Measurements from ENCODE around the gene VAC14.

The VAC14 gene

DNA sequence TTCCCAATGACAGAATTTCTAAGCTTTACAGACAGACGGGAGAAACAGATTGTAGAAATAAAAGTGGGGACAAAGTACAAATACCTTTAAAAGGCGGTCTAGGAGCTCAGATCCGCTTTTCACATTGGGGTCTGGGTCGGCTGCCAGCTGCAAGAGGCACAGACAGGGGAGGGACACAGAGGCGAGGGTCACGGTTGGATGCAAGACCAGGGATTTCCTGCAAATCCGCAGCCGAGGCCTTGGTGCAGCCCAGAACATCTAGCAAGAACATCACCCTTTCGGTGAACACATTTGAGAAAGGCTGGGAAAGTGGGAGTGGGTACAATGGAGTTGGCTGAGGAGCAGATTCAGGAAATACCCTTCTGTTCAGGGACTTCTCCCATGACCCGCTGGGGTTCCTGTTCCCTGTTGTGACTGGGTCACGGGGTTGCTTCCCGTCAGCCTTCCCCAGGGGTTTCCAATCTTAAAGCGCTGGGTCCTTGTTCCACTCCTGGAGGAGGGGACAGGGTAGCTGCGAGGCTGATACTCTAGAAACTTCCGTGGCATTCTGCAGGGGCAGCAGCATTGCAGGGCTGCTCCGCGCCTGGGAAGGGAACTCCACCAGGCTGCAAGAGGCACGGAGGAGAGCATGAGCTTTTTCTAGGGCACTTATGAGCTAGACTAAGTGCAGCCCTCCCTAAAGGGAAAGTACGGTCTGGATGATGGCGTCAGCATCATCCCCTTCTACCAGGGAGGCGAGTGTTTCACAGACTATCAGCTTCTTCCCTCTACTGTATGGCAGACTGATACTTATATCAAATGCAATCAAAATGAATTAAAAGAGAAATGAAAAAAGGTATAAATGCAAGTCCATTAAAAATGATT lies 16.0 kb downstream of the VAC14 start:
- no peak for DNase-seq

DNA sequence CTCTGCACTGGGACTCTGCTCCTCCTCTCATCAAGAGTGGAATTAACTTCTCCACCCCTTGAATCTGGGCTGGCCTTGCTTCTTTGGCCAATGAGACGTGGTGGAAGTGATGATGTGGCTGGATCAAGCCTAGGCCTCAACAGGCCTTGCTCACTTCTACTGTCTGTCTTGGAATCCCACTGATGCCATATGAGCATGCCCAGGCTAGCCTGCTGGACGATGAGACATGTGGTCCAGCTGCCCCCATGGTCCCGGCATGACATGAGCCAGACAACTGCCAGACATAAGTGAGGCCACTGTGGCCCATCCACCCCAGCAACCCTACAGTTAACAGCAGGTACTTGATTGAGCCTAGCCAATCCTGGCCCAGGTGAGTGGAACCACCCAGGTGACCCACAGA lies 18.7 kb downstream of the VAC14 start:
- no peak for DNase-seq

DNA sequence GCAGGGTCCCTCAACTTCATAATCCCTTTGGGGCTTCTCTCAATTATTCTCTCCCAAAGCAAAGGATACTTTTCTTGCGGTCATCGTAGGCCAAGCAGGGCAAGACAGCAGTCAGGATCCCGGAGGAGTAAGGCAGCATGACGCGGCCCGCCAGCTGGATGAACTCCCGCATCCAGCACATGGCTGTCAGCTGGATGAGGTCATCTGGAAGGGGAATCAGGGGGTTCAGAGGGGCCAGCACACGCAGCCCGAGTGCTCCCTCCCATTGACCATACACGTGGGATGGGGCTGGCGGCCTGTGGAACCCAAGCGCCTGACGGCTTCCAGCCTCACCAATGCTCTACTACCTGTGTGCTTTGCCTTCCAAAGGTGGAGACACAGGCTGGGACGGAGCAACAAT lies 19.2 kb downstream of the VAC14 start:
- DNase-seq = no peak

DNA sequence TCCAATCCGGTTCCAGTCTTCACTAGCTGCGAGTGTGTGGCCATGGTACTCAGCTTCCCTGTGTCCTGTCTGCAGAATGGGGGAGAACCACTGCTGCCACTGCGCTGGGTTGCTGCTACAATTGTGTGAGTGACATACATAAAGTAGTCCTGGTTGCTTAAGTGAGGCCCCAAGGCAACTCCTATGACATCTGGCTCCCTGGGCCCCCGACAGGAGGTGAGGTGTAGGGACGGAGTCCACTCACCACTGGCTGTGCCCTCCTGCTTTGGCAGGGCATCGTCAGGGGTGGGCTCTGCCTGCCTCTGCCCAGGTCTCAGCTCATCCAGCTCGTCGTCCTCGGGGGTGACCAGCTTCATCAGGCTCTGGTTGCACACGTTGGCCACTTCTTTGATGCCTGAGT lies 20.4 kb downstream of the VAC14 start:
- DNase-seq = no peak

GRCh38 chr16:70779361-70779760 lies 21.6 kb downstream of the VAC14 start:
- no peak for DNase-seq

DNA sequence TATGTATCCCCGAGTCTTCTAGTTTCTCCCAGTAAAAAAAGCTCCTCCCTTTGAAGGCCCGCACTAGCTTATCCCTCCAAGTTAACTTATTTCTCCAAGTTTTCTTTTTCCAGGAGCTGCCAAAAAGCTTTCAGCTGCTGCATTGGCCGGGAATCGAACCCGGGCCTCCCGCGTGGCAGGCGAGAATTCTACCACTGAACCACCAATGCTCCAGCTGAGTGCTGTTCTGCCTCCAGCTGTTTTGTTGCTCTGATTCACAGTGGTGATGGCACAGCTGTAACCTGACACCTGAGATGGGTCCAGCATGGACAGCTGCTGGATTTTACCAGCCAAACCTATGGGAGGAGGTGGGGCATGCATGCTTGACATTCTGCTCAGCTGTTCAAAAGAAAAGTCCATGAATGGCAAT lies 22.1 kb downstream of the VAC14 start:
- peak; percentile 32 to 71 for DNase-seq

DNA sequence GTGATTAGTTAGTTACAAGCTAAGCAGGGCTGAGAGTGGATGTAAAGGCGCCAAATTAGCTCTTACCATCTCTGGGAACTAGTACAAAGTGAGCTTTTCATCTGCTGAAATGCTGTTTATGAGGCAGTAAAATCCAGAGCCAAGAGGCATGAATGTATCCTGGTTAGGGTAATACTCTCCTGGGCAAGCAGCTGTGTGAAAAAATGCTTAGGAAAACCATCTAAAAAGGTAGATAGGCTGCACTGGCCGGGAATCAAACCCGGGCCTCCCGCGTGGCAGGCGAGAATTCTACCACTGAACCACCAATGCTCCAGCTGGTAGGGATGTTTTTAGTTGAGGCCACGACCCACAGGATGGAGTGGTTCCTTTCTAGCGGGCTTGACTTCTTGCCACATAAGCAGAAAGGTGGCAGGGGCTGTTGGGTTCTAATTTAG lies 23.0 kb downstream of the VAC14 start:
- DNase-seq = no peak

- no peak for DNase-seq
Observed at GRCh38 chr16:70777496-70777895, 23.5 kb downstream of the VAC14 start.

DNA sequence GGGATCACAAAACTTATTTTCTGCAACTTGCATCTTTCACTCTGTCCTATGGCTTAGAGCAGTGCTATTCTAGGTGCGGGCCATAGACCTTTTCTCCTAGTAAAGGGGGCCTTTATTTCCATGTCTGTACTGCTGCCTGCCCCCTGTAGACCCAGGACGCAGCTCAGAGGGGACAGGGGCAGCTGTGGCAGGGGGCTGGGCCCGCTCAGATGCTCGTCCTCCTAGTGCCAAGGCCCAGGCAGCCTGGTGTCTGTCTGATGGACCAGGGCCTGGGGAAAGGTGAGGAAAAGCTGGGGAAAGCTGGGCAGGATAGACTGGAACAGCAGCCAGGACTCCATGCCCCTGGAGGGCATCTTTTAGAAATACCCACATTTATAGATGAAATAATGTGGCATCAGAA lies 25.6 kb downstream of the VAC14 start:
- DNase-seq = no peak

DNA sequence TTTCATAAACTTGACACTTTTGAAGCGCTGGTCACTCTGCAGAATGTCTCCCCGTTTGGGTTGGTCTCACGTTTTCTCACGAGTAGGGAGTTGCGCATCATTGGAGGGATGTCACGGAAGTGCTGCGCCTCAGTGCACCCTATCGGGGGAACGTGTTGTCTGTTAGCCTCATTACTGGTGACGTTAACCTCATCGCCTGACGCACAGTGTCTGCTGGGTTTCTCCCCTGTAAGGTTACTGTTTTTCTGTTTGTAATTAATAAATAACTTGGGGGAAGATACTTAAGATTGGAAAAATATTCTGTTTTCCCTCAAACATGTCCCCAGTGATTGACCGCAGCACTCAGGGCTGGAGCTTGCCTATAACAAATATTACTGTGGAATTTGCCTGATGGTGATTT lies 26.7 kb downstream of the VAC14 start:
- no peak for DNase-seq

DNA sequence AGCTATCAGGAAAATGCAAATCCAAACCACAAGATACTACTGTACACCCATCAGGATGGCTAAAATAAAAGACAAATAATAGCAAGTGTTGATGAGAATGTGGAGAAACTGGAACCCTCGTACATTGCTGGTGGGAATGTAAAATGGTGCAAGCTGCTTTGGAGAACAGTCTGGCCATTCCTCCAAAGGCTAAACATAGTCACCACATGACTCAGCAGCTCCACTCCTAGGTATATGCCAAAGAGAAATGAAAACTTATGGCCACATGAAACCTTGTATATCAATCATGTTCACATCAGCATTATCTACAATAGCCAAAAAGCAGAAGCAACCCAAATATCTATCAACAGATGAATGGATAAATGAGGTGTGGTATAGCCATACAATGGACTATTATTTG lies 28.5 kb downstream of the VAC14 start:
- no peak for DNase-seq

- DNase-seq = peak; percentile 26 to 61
Observed at GRCh38 chr16:70770626-70771552, 30.1 kb downstream of the VAC14 start.

DNA sequence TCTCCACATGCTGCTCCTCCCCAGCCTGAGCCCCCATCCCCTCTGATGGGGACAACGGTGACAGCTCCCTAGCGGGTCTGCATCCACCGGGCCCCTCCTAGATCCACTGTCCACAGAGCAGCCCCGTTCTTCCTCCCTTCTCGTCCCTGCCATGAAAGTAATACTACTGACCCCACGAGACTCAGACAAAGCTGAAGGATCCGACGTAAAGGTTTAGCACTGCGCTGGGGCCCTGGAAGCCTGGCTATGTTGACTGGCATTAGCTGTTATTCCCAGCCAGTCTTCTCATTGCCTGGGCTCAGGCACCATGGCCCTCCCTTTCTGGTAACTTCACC lies 30.7 kb downstream of the VAC14 start:
- no peak for DNase-seq

DNA sequence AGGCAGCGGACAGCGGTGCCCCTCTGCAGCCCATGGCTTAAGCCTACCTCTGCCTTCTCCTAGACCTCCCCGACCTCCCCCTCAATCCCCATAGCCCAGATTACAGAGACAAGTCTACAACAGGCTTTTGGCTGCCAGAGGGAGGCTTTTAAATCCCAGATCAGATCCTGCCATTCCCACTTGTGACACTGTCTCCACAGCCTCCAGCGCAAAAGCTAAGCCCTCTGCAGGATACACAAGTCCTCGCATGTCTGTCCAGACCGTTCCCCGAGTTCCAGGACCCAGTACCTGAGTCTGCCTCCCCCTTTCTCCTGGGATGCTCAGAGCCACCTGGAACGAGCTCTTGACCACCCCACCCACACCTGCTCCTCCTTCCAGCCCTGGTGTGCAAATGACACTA lies 31.2 kb downstream of the VAC14 start:
- DNase-seq = no peak

- no peak for DNase-seq
Observed at GRCh38 chr16:70769131-70769530, 31.8 kb downstream of the VAC14 start.

- no peak for DNase-seq
Observed at GRCh38 chr16:70768203-70768580, 32.8 kb downstream of the VAC14 start.

DNA sequence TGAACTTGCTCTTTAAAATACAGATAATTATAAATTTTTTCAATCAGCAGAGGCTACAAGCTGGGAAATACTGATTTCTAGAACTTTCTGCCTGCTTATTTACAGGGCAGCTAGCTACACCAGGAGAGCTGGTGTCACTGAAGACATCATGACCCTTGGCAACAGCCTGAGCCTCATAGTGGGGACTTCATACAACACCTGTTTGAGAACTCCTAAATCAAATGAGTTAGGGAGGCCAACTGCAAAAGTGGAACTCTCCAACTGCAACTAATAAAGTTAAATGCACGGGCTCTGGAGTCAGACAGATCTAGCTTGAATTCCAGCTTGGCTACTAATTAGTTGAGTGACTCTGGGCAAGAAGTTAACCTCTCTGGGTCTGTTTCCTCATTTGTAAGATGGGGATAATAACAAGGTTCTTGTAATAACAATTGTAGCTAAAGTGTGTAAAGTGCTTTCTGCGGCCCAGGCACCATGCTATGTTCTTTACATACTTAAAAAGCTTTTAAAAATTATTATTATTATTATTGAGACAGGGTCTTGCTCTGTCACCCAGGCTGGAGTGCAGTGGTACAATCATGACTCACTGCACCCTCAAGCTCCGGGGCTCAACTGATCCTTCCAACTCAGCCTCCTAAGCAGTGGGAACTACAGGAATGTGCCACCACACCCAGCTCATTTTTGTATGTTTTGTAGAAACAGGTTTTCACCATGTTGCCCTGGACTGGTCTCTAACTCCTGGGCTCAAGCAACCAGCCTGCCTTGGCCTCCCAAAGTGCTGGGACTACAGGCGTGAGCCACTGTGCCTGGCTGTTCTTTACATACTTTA lies 33.4 kb downstream of the VAC14 start:
- no peak for DNase-seq

GRCh38 chr16:70766658-70767057 lies 34.3 kb downstream of the VAC14 start:
- no peak for DNase-seq

DNA sequence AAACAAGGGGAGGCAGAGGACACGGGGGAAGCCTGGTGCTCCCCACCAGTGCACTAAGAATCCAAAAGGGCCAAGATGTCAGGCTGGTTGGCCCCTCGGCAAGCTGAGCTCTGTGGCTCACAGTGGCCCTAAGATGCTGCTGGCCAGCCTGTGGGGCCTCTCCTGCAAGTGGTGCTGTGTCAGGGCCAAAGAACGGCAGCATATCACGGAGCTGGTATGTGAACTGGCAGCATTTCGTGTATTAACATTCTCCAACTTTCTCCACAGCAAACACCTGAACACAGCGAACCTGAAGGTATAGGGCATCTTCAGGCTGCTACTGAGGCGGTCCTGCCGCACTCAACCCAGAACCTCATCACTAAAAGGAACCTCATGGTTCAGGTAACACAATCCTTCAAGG lies 34.8 kb downstream of the VAC14 start:
- no peak for DNase-seq

GRCh38 chr16:70765491-70765890 lies 35.5 kb downstream of the VAC14 start:
- no peak for DNase-seq

GRCh38 chr16:70764632-70765031 lies 36.3 kb downstream of the VAC14 start:
- DNase-seq = no peak

DNA sequence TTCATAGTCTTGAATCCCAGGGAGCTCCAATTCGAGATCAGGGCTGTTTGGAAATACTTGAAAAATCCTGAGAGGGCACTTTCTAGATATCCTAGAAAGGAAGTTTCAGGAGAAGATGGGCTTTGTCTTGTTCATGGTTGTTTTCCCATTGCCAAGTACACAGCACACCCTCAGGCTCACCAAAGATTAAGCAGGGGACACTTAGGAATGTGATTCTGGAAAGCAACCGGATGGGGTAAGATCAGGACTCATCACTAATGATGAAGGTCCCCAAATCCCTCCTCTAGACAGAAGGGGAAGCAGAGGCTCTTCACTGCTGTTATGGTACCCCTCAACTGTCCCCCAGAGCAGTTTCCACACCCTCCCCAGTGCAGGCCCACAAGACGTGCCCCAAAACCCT lies 40.7 kb downstream of the VAC14 start:
- DNase-seq = no peak

DNA sequence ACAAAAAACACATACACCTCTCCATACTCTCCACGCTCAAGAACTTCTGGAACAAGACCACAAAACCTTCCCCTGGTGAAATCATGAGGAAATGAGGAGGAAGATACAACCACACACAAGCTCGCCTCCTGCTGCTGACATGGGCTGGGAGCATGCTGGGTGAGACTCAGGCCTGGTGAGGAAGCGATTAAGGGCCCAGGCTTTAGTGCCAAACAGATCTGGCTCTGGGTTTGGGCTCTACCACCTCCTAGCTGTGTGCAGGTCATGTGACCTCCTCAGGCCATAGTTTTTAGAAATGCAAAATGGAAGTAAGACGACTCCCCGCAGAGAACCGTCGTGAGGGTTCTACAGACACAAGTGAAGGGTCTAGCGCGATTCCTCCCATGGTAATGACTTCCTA lies 41.3 kb downstream of the VAC14 start:
- DNase-seq = no peak
